Right renal pelvis (tissue), 4 donors: ENCODE data around the gene HSF2BP. TPM values are rescaled to one million over a fixed set of nuclear protein-coding genes. Genes with fewer than 3 reads are reported as not detected.
"Not testable (repeated sequence)": the region's sequence is repeated elsewhere in the genome, so short reads cannot be mapped to it uniquely, and the experiment has no call there.

ENCODE experiments used
- DNase-seq, 4 donors: peaks; one replicate each; pipeline ENCODE4 v3.0.0-alpha.2; 2013; ENCODE audit warnings: low read depth in 4 of 4, low spot score in 3 of 4, missing footprints in 1 of 4
- polyA plus RNA-seq, 4 donors: library from polyadenylated mRNA; unstranded; fragments of 120-200 nt; gene quantifications; one replicate each; pipeline ENCODE4 v1.2.1, GENCODE V29; 2013; ENCODE audit not compliant: insufficient read length in 4 of 4

The HSF2BP gene
- polyA plus RNA-seq, 4 donors: 1.9 to 2.4 (median 2.2) TPM

DNA sequence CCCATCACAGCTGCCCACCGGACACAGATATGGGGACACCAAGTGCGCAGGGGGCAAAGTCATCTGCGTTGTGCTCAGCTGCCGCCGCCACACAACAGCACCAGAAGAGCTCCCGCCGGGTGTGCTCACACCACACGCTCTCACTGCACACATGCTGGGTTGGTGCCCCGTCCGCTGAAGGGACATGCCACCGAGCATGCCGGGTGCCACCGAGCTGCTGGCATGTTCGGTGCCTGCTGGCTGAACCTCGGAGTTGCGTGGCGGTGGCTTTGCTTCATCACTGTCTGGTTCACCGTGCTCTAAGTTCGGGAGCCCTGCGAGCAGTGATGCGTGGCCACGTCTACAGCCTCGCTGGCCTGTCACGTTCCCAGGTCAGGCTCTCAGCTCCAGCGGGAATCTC lies 174.3 kb downstream of the HSF2BP start:
- DNase-seq: not testable (repeated sequence)

DNA sequence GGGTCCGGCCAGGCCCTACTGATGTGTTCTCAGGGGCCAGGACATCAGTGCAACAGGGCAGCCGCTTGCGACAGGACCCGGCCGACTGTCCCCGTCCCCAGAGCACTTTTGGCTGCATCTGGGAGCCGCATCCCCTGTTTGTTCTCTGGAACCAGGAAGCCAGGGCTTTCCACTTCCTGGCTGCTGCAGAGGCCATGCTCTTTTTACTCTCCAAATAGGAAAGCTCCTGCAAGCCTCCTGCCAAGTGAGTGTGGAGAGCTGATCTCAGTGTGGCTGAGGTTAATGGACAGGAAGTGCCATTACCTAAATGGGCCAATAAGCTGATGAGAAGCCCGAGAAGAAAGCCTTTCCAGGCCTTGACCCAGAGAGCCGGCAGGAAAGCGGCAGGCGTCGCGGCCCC lies 180.1 kb downstream of the HSF2BP start:
- DNase-seq: not testable (repeated sequence)

Other genes starting within 250 kb of the HSF2BP start
- gene SIK1, start 232.4 kb downstream of the HSF2BP start, polyA plus RNA-seq: 1 to 10 TPM; 1.3 to 7.0 (median 2.2) TPM
- 10 to 100 TPM; 30.2 to 31.0 (median 30.5) TPM for gene RRP1B, start 72 bp upstream of the HSF2BP start, polyA plus RNA-seq
- 10 to 100 TPM; 69.5 to 77.9 (median 74.5) TPM for gene PDXK, start 59.6 kb upstream of the HSF2BP start, polyA plus RNA-seq
- 10 to 100 TPM; 41.7 to 66.1 (median 51.2) TPM for gene CSTB, start 116.8 kb upstream of the HSF2BP start, polyA plus RNA-seq
- 10 to 100 TPM; 26.2 to 38.2 (median 30.1) TPM for gene RRP1, start 130.1 kb upstream of the HSF2BP start, polyA plus RNA-seq
- 10 to 100 TPM; 55.2 to 63.3 (median 59.4) TPM for gene AGPAT3, start 205.7 kb upstream of the HSF2BP start, polyA plus RNA-seq